GM21717 (cell line): Measurements from ENCODE around the gene TMEM217.
"Not testable (repeated sequence)": the region's sequence is repeated elsewhere in the genome, so short reads cannot be mapped to it uniquely, and the experiment has no call there.

ENCODE experiments used
- ATAC-seq: cut with Tn5 transposase; IDR thresholded peaks from one replicate; pipeline ENCODE4 v1.9.1; 2021; ENCODE audit warnings: mild to moderate bottlenecking, moderate library complexity; ENCODE audit not compliant: unreplicated experiment

The TMEM217 gene

GRCh38 chr6:37257634-37258404, at the start of gene TMEM217, which contains the start of gene TBC1D22B:
Gene TMEM217 (minus strand): TSS chr6:37258144. CDS start chr6:37219030, 39,114 bp downstream.
Gene TBC1D22B (plus strand): TSS chr6:37257772. CDS start chr6:37257918, 146 bp downstream.
- ATAC-seq, result peak; percentile 95

GRCh38 chr6:37307484-37307883, 49.5 kb upstream of the TMEM217 start:
- ATAC-seq, result not testable (repeated sequence)

- ATAC-seq, result no peak
Observed at GRCh38 chr6:37306624-37307222, 48.8 kb upstream of the TMEM217 start.

- no peak for ATAC-seq
Observed at GRCh38 chr6:37305841-37306425, 48.0 kb upstream of the TMEM217 start.

GRCh38 chr6:37304766-37305165, 46.8 kb upstream of the TMEM217 start:
- ATAC-seq, result no peak

GRCh38 chr6:37303891-37304503, 46.1 kb upstream of the TMEM217 start:
- ATAC-seq, result no peak

GRCh38 chr6:37303091-37303660, 45.2 kb upstream of the TMEM217 start:
- ATAC-seq, result no peak

GRCh38 chr6:37302086-37302686, 44.2 kb upstream of the TMEM217 start:
- ATAC-seq, result no peak

- ATAC-seq, result no peak
Observed at GRCh38 chr6:37299990-37300389, 42.0 kb upstream of the TMEM217 start.

GRCh38 chr6:37298958-37299357, 41.0 kb upstream of the TMEM217 start:
- ATAC-seq, result no peak

GRCh38 chr6:37297637-37298036, 39.7 kb upstream of the TMEM217 start:
- ATAC-seq, result not testable (repeated sequence)

GRCh38 chr6:37293426-37293825, 35.5 kb upstream of the TMEM217 start:
- ATAC-seq, result no peak

- no peak for ATAC-seq
Observed at GRCh38 chr6:37289931-37290330, 32.0 kb upstream of the TMEM217 start.

GRCh38 chr6:37288247-37288646, 30.3 kb upstream of the TMEM217 start:
- no peak for ATAC-seq

- ATAC-seq, result no peak
Observed at GRCh38 chr6:37287519-37288157, 29.7 kb upstream of the TMEM217 start.

- ATAC-seq, result no peak
Observed at GRCh38 chr6:37285861-37286311, 27.9 kb upstream of the TMEM217 start.

- no peak for ATAC-seq
Observed at GRCh38 chr6:37284781-37285180, 26.8 kb upstream of the TMEM217 start.

- no peak for ATAC-seq
Observed at GRCh38 chr6:37283671-37284151, 25.8 kb upstream of the TMEM217 start.

- ATAC-seq, result no peak
Observed at GRCh38 chr6:37283268-37283667, 25.3 kb upstream of the TMEM217 start.

GRCh38 chr6:37282371-37282770, 24.4 kb upstream of the TMEM217 start:
- ATAC-seq, result no peak
